ENCODE results near the gene ARHGAP25. TPM values are rescaled to one million over a fixed set of nuclear protein-coding genes. Genes with fewer than 3 reads are reported as not detected.

Gene ARHGAP25
- total RNA-seq, 1 donor from 2014 or later, result 2.5 TPM

- no peaks in the 10 kb centered on the region for H3K36me3 Mint-ChIP-seq (ENCODE audit: low read depth)
- no peak for DNase-seq (ENCODE audit: low read depth, low spot score)
- H3K4me1 Mint-ChIP-seq, result peaks cover 6% of the 10 kb centered on the region
- H3K27me3 Mint-ChIP-seq (ENCODE audit: low read depth), result no peaks in the 10 kb centered on the region
- H3K27ac Mint-ChIP-seq (ENCODE audit: unreplicated experiment), result no peak overlapping the region
- no peak for TF ChIP-seq CTCF (conservative IDR thresholded peaks at IDR 0.05)
- no peak overlapping the region for H3K4me3 Mint-ChIP-seq
- no peaks in the 10 kb centered on the region for H3K9me3 Mint-ChIP-seq
Observed at GRCh38 chr2:68726100-68726499, 8.5 kb upstream of the ARHGAP25 start.

GRCh38 chr2:68726608-68727367 is 7.8 kb upstream of the ARHGAP25 start:
- Mint-ChIP-seq H3K27ac (ENCODE audit: unreplicated experiment) (no peak overlapping the region), H3K4me3 (no peak overlapping the region), H3K27me3 (ENCODE audit: low read depth) (no peaks in the 10 kb centered on the region), H3K36me3 (ENCODE audit: low read depth) (no peaks in the 10 kb centered on the region), H3K4me1 (peaks cover 6% of the 10 kb centered on the region), H3K9me3 (no peaks in the 10 kb centered on the region)
- TF ChIP-seq CTCF (conservative IDR thresholded peaks at IDR 0.05), result no peak
- DNase-seq (ENCODE audit: low read depth, low spot score), result no peak

- no peak for DNase-seq (ENCODE audit: low read depth, low spot score)
- no peak overlapping the region for H3K4me3 Mint-ChIP-seq
- H3K27ac Mint-ChIP-seq (ENCODE audit: unreplicated experiment), result no peak overlapping the region
- H3K36me3 Mint-ChIP-seq (ENCODE audit: low read depth), result no peaks in the 10 kb centered on the region
- H3K27me3 Mint-ChIP-seq (ENCODE audit: low read depth), result no peaks in the 10 kb centered on the region
- TF ChIP-seq CTCF (conservative IDR thresholded peaks at IDR 0.05), result no peak
- no peaks in the 10 kb centered on the region for H3K9me3 Mint-ChIP-seq
- peaks cover 6% of the 10 kb centered on the region for H3K4me1 Mint-ChIP-seq
Observed at GRCh38 chr2:68727683-68728375, 6.8 kb upstream of the ARHGAP25 start.

- Mint-ChIP-seq H3K9me3 (no peaks in the 10 kb centered on the region), H3K4me3 (no peak overlapping the region), H3K27ac (ENCODE audit: unreplicated experiment) (no peak overlapping the region), H3K27me3 (ENCODE audit: low read depth) (no peaks in the 10 kb centered on the region), H3K4me1 (peaks cover 4% of the 10 kb centered on the region), H3K36me3 (ENCODE audit: low read depth) (no peaks in the 10 kb centered on the region)
- no peak for TF ChIP-seq CTCF (conservative IDR thresholded peaks at IDR 0.05)
- no peak for DNase-seq (ENCODE audit: low read depth, low spot score)
Observed at GRCh38 chr2:68730828-68731227, 3.8 kb upstream of the ARHGAP25 start.

GRCh38 chr2:68732036-68732932 is 2.3 kb upstream of the ARHGAP25 start:
- Mint-ChIP-seq H3K36me3 (ENCODE audit: low read depth) (no peaks in the 10 kb centered on the region), H3K27ac (ENCODE audit: unreplicated experiment) (no peak overlapping the region), H3K27me3 (ENCODE audit: low read depth) (no peaks in the 10 kb centered on the region), H3K9me3 (no peaks in the 10 kb centered on the region), H3K4me3 (no peak overlapping the region), H3K4me1 (no peaks in the 10 kb centered on the region)
- no peak for TF ChIP-seq CTCF (conservative IDR thresholded peaks at IDR 0.05)
- no peak for DNase-seq (ENCODE audit: low read depth, low spot score)

All from neural crest cell (in vitro differentiated cells).